IPS DF 4.7 (cell line): ENCODE data around the gene PLA2G2E.
"Not testable (repeated sequence)": the region's sequence is repeated elsewhere in the genome, so short reads cannot be mapped to it uniquely, and the experiment has no call there.

Experiments
- DNase-seq: peaks from one replicate; pipeline ENCODE4 v3.0.0-alpha.2; 2013; ENCODE audit warnings: low spot score; ENCODE audit errors: extremely low read depth

The PLA2G2E gene

DNA sequence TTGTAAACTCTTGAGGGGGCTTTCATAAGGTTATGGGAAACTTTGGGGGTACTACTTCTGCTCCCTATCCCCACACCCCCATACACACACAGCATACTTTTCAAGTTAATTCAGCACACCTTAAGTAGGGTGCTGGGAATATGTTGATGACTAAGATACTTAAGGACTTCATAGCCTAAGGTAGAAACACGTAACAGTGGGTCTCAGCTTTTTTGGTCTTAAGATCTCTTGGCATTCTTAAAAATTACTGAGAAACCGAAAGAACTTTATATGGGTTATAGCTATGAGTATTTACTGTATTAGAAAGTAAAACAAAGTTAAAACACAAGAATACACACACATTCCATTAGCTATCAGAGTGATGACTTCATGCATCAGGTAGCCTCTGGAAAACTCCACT is 39.1 kb downstream of the PLA2G2E start:
- no peak for DNase-seq

DNA sequence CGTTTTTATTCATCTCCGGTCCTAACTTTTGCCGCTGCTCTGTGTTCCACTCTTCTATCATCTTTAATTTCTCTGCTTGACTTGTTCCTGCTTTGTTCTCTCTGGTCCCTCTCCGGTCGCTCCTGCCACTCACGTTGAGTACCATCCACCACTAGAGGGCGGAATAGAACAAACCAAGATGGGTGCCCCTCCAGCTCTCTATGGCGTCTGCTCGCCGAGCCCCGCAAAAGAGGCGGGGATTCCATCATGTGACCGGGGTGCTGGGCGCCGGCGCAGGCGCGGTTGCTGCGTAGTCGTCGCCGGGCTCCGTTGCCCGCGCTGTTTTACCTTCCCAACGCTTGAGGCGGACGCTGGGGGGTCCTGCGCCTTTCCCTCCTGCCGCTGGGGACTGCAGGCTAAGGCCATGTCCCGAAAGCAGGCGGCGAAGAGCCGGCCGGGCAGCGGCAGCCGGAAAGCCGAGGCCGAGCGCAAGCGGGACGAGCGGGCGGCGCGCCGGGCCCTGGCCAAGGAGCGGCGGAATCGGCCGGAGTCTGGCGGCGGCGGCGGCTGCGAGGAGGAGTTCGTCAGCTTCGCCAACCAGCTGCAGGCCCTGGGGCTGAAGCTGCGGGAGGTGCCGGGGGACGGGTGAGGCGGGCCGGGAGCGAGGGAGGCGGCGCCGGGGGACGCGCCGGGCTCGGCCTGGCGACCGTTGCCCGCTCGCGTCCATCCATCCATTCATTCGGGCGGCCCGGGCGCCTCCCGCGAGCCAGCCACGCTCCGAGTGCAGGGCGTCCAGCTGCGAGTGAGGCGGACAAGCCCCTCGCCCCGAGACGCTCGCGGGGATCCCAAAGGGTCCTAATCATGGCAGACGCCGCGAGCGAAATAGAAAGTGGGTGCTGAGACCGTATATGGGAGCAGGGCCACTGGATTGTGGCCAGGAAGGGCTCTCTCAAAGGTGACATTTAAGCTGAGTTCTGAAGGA is 41.0 kb downstream of the PLA2G2E start, which contains the start of gene OTUD3:
Gene OTUD3, plus strand, starts transcription at position 285 of the 961 bp plus-strand sequence. Its CDS starts 119 bp downstream, at position 404.
- peak; percentile 94 for DNase-seq

DNA sequence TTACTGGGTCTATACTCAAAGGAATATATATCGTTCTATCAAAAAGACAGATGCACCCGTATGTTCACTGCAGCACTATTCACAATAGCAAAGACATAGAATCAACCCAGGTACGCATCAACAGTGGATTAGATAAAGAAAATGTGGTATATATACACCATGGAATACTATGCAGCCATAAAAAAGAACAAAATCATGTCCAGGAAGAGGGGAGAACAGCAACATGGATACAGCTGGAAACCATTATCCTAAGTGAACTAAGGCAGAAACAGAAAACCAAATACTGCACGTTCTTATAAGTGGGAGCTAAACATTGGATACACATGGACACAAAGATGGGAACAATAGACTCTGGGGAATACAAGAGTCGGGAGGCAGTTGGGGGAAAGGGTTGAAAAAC is 42.6 kb downstream of the PLA2G2E start:
- DNase-seq, result not testable (repeated sequence)

DNA sequence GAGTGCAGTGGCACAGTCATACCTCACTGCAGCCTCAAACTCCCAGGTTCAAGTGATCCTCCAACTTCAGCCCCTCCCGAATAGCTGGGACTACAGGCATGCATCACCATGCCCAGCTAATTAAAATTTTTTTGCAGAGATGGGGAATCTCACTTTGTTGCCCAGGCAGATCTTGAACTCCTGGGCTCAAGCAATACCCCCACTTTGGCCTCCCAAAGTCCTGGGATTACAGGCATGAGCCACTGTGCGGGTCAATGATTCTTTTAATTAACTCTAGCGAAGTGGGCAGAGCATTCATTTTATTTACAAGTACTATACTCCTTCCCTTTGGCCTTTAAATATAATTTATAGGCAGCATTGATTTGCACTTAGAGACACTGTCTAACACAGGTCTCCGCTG is 43.8 kb downstream of the PLA2G2E start:
- DNase-seq, result no peak

DNA sequence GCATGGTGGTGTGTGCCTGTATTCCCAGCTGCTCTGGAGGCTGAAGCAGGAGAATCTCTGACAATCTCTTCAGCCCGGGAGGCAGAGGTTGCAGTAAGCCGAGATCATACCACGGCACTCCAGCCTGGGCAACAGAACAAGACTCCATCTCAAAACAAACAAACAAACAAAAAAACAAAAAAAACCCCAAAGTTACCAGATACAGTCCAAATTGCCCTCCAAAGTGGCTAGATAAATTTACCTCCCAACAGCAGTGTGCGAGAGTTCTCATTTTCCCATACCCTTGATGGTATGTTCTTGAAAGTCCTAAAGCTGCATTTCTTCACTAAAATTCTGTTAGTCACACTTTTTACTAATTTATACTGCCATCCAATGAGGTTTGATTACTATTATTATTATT is 44.2 kb downstream of the PLA2G2E start:
- no peak for DNase-seq

DNA sequence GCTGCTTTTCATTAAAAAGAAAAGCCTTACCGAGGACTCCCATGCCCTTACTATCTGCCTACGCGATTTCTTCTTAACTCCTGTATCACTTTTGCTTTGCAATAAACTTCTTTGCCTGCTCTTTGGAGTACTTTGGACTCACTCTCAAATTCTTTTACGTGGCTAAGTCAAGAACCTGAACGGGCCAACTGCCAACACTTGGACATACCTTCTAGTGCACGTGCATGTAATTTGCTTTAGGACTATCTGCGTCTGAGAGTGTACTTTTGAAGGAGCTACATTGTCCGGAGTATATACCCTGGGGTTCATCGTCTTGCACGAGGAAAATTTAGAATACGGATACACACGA is 44.8 kb downstream of the PLA2G2E start:
- no peak for DNase-seq

- no peak for DNase-seq
Measured at GRCh38 chr1:19877821-19878636, 45.4 kb downstream of the PLA2G2E start.

DNA sequence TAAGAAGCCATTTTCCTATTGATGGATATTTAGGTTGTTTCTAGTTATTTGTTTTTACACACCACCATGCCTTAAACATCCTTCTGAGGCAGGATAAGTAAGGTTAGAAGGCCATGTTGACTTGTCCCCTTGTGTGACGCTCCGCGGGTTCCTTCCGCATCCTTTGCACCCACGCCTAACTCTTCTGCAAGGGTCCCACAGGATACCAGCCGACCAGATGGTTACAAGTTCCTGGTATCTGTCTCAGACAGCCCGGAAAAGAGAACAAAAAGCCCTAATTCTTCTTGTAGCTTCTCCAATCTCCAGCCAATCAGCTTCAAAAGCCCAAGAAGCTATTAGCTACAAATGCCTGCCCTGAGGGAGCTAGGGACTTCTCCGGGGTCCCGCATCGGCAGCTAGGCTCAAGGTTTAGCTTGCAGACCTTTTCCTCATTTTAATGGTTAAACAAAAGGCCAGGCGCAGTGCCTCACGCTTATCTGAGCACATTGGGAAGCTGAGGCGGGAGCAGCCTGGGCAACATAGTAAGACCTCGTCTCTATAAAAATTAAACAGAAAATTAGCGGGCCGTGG is 46.2 kb downstream of the PLA2G2E start:
- DNase-seq, result no peak

DNA sequence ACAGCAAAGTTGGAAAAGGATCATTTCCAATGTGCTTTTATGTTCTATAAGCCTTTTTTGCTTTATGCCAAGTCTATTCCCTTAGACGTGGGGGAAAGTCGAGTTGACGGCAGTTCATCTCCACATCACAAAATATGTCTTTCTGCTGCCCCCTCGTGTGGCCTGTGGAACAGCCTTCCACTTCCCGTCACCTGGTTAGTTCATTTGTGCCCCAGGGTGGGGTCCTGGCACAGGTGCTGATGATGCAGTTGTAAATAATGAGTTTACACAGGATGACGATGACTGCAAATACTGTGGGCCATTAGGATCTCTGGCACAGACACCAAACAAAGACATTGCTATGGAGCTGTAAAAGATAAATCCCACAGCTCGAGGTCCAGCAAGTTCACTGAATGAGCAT is 51.2 kb downstream of the PLA2G2E start:
- DNase-seq, result no peak
